OCI-M2 (cell line): ENCODE data around the gene ADCYAP1R1.
"Not testable (repeated sequence)": the region's sequence is repeated elsewhere in the genome, so short reads cannot be mapped to it uniquely, and the experiment has no call there.

ENCODE experiments used
- DNase-seq: peaks from one replicate; lab custom pipeline; 2025; ENCODE audit not compliant: unreplicated experiment; lab: John Stamatoyannopoulos, UW

ADCYAP1R1 gene

GRCh38 chr7:31126976-31127375 is 74.9 kb downstream of the ADCYAP1R1 start:
- DNase-seq, result no peak

DNA sequence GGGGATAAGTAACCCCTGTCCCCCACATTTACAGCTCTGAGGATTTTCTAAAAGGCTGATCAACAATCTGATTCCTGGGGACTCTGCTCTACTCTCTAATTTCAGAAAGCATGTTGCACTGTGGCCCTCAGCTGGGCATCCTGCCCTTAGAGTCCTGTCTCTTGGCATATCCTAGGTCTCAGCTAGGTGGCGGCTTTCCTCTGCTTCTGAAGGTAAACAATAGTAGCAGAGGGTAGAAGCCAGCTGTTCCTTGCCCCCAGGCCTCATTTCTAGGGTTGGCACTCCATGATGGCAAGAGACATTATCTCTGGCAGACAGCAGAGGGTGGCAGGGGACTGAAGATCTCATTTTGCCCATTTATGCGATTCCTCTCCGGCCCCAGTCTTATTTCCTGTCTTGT is 77.0 kb downstream of the ADCYAP1R1 start:
- DNase-seq, result no peak

GRCh38 chr7:31133497-31133896 is 81.4 kb downstream of the ADCYAP1R1 start:
- DNase-seq, result no peak

GRCh38 chr7:31134246-31135188 is 82.4 kb downstream of the ADCYAP1R1 start:
- DNase-seq, result no peak

GRCh38 chr7:31137234-31137633 is 85.1 kb downstream of the ADCYAP1R1 start:
- DNase-seq, result no peak

DNA sequence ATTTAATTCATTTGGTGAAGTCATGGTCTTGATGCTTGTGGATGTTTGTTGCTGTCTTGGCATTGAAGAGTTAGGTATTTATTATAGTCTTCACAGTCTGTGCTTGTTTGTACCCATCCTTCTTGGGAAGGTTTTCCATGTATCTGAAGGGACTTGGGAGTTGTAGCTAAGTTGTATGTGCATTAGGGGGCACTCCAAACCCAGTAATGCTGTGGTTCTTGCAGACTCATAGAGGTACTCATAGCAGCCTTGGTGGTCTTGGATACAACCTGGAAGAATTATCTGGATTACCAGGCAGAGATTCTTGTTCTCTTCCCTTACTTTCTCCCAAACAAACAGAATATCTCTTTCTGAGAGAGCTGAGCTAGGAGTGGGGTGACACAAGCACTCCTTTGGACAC is 93.2 kb downstream of the ADCYAP1R1 start:
- DNase-seq, result no peak

GRCh38 chr7:31146030-31146429 is 93.9 kb downstream of the ADCYAP1R1 start:
- no peak for DNase-seq

DNA sequence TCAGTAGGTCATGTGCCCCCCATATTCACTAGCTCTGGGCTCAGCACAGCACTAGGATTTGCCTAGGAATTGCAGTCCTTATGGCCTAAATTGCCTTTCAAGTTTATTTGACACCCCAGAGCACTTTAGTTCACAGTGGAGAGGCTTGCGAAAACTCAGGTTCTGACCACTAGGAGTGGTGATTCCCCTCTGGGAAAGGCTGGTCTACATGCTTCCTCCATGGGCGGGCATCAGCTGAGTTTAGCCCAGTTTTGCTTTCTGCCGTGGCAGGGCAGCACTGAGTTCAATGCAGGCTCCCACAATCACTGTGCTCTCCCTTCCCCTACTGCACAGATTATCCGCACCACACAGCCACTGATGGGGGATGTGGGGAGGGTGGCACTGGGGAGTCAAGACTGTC is 94.4 kb downstream of the ADCYAP1R1 start:
- DNase-seq, result no peak

DNA sequence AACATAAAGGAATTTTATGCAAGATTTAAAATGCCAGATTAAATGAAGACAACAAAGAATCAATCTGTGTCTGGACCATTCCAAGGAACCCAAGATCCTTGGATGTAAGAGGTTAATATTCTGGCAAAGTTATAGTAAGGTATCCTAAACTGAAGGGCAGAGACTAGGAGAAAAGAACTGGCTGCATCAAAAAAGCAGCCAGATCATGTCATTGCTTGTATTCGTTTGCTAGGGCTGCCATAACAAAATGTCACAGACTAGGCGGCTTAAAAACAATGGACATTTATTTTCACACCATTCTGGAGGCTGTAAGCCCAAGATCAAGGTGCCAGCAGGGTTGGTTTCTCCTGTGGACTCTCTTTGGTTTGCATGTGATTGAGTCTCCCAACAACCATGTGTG is 99.7 kb downstream of the ADCYAP1R1 start:
- no peak for DNase-seq

GRCh38 chr7:31153318-31153717 is 101.2 kb downstream of the ADCYAP1R1 start:
- not testable (repeated sequence) for DNase-seq

DNA sequence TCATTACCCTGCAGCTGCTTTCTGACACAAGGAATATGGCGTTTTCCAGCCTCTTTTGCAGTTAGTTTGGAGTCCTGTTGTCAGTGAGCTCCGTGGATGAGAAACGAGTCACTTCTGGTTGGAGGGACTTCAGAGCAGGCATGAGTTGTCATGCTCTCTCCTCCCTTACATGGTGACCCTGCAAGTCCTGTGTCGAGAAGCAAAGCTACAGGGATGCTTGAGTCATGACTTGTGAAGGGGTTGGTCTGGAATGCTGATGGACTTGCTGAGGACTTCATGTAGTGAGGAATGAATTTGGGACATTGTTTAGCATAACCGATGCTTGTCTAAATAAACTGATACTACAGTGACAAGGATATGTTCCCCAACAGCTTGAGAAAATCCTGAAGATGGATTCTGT is 108.8 kb downstream of the ADCYAP1R1 start:
- DNase-seq, result no peak
